Stimulated activated memory B cell treated with anti-CD40 and anti-IgM and Interleukin-4, amounts not matched to agents 10 μg/mL and 1 μg/mL and 100 μg/mL, for 72 hours (primary cell): ENCODE data around the gene SIGLEC14.
"Not testable (repeated sequence)": the region's sequence is repeated elsewhere in the genome, so short reads cannot be mapped to it uniquely, and the experiment has no call there.

Experiments
- ATAC-seq: fragments of 150-1000 bp; cut with Tn5 transposase; 2 replicates; pipeline ENCODE4 v1.10.0; 2021
- H3K27ac Mint-ChIP-seq: one replicate; pipeline ENCODE4 v1.8.0; 2022; ENCODE audit warnings: mild to moderate bottlenecking, mixed read lengths
- H3K27me3 Mint-ChIP-seq: one replicate; pipeline ENCODE4 v1.8.0; 2022; ENCODE audit warnings: mixed read lengths
- H3K36me3 Mint-ChIP-seq: one replicate; pipeline ENCODE4 v1.8.0; 2022; ENCODE audit warnings: mixed read lengths
- H3K4me1 Mint-ChIP-seq: one replicate; pipeline ENCODE4 v1.8.0; 2022; ENCODE audit warnings: mixed read lengths
- H3K4me3 Mint-ChIP-seq: one replicate; pipeline ENCODE4 v1.8.0; 2022; ENCODE audit warnings: mild to moderate bottlenecking, moderate library complexity, mixed read lengths
- H3K9me3 Mint-ChIP-seq: one replicate; pipeline ENCODE4 v1.8.0; 2022; ENCODE audit warnings: mixed read lengths

SIGLEC14 gene

GRCh38 chr19:51646730-51647129 lies at the start of gene SIGLEC14:
Gene SIGLEC14, minus strand, starts transcription at chr19:51646825. Its CDS starts 66 bp downstream, at chr19:51646759.
- ATAC-seq = peak; percentile 52
- Mint-ChIP-seq H3K4me1 (peaks cover 52% of the 10 kb centered on the region), H3K36me3 (peaks cover 14% of the 10 kb centered on the region), H3K27ac (peak within 1 kb of the TSS; percentile 88), H3K4me3 (peak within 1 kb of the TSS; percentile 82)
- not testable (repeated sequence) for H3K9me3 Mint-ChIP-seq, H3K27me3 Mint-ChIP-seq

GRCh38 chr19:51695702-51696315 lies 49.2 kb upstream of the SIGLEC14 start:
- no peaks in the 10 kb centered on the region for H3K36me3 Mint-ChIP-seq
- H3K4me3 Mint-ChIP-seq = no peak overlapping the region
- peaks cover 3% of the 10 kb centered on the region for H3K9me3 Mint-ChIP-seq
- no peak overlapping the region for H3K27ac Mint-ChIP-seq
- no peak for ATAC-seq
- H3K27me3 Mint-ChIP-seq = peaks cover 46% of the 10 kb centered on the region
- peaks cover 9% of the 10 kb centered on the region for H3K4me1 Mint-ChIP-seq

- Mint-ChIP-seq H3K36me3 (no peaks in the 10 kb centered on the region), H3K9me3 (no peaks in the 10 kb centered on the region), H3K4me3 (no peak overlapping the region), H3K27ac (no peak overlapping the region), H3K4me1 (peaks cover 12% of the 10 kb centered on the region), H3K27me3 (peaks cover 47% of the 10 kb centered on the region)
- ATAC-seq = no peak
Measured at GRCh38 chr19:51695088-51695487, 48.5 kb upstream of the SIGLEC14 start.

GRCh38 chr19:51694318-51695085 lies 47.9 kb upstream of the SIGLEC14 start:
- Mint-ChIP-seq H3K4me3 (no peak overlapping the region), H3K4me1 (peaks cover 17% of the 10 kb centered on the region), H3K27me3 (peaks cover 53% of the 10 kb centered on the region), H3K36me3 (no peaks in the 10 kb centered on the region), H3K27ac (no peak overlapping the region), H3K9me3 (no peaks in the 10 kb centered on the region)
- no peak for ATAC-seq

GRCh38 chr19:51693819-51694218 lies 47.2 kb upstream of the SIGLEC14 start:
- H3K27me3 Mint-ChIP-seq = peaks cover 56% of the 10 kb centered on the region
- H3K4me1 Mint-ChIP-seq = peaks cover 19% of the 10 kb centered on the region
- H3K27ac Mint-ChIP-seq = no peak overlapping the region
- H3K9me3 Mint-ChIP-seq = no peaks in the 10 kb centered on the region
- no peak for ATAC-seq
- H3K4me3 Mint-ChIP-seq = no peak overlapping the region
- H3K36me3 Mint-ChIP-seq = peaks cover under 1% of the 10 kb centered on the region

- no peak for ATAC-seq
- peaks cover 24% of the 10 kb centered on the region for H3K4me1 Mint-ChIP-seq
Measured at GRCh38 chr19:51693260-51693659, 46.6 kb upstream of the SIGLEC14 start, which contains the start of gene SPACA6. Gene SPACA6, plus strand, starts transcription at chr19:51693330. Its CDS starts 197 bp downstream, at chr19:51693527.

GRCh38 chr19:51692468-51692867 lies 45.8 kb upstream of the SIGLEC14 start:
- ATAC-seq = no peak
- H3K9me3 Mint-ChIP-seq = no peaks in the 10 kb centered on the region
- H3K27me3 Mint-ChIP-seq = peaks cover 70% of the 10 kb centered on the region
- H3K27ac Mint-ChIP-seq = no peak overlapping the region
- peaks cover 26% of the 10 kb centered on the region for H3K4me1 Mint-ChIP-seq
- H3K36me3 Mint-ChIP-seq = peaks cover 6% of the 10 kb centered on the region
- H3K4me3 Mint-ChIP-seq = no peak overlapping the region

More at GRCh38 chr19:51693260-51693659, 46.6 kb upstream of the SIGLEC14 start, which contains the start of gene SPACA6:
- no peak within 1 kb of the TSS for H3K27ac Mint-ChIP-seq
- H3K4me3 Mint-ChIP-seq = no peak within 1 kb of the TSS
- H3K36me3 Mint-ChIP-seq = peaks cover 6% of the 10 kb centered on the region
- H3K9me3 Mint-ChIP-seq = no peaks in the 10 kb centered on the region
- H3K27me3 Mint-ChIP-seq = peaks cover 62% of the 10 kb centered on the region

GRCh38 chr19:51691584-51692428 lies 45.2 kb upstream of the SIGLEC14 start:
- Mint-ChIP-seq H3K27ac (no peak overlapping the region), H3K27me3 (peaks cover 76% of the 10 kb centered on the region), H3K36me3 (peaks cover 6% of the 10 kb centered on the region), H3K4me3 (no peak overlapping the region), H3K4me1 (peaks cover 26% of the 10 kb centered on the region), H3K9me3 (no peaks in the 10 kb centered on the region)
- ATAC-seq = no peak

GRCh38 chr19:51691074-51691583 lies 44.5 kb upstream of the SIGLEC14 start:
- peaks cover 26% of the 10 kb centered on the region for H3K4me1 Mint-ChIP-seq
- peaks cover 6% of the 10 kb centered on the region for H3K36me3 Mint-ChIP-seq
- no peak for ATAC-seq
- no peak overlapping the region for H3K4me3 Mint-ChIP-seq
- H3K27me3 Mint-ChIP-seq = peaks cover 79% of the 10 kb centered on the region
- no peak overlapping the region for H3K27ac Mint-ChIP-seq
- H3K9me3 Mint-ChIP-seq = no peaks in the 10 kb centered on the region

GRCh38 chr19:51690454-51691073 lies 43.9 kb upstream of the SIGLEC14 start:
- peak; percentile 54 for ATAC-seq
- Mint-ChIP-seq H3K9me3 (no peaks in the 10 kb centered on the region), H3K27ac (no peak overlapping the region), H3K27me3 (peaks cover 79% of the 10 kb centered on the region), H3K36me3 (peaks cover 6% of the 10 kb centered on the region), H3K4me1 (peaks cover 26% of the 10 kb centered on the region), H3K4me3 (peak overlapping the region; percentile 57)

- no peak overlapping the region for H3K27ac Mint-ChIP-seq
- peaks cover 26% of the 10 kb centered on the region for H3K4me1 Mint-ChIP-seq
- ATAC-seq = no peak
- H3K27me3 Mint-ChIP-seq = peaks cover 82% of the 10 kb centered on the region
- H3K36me3 Mint-ChIP-seq = peaks cover 6% of the 10 kb centered on the region
- peak overlapping the region; percentile 57 for H3K4me3 Mint-ChIP-seq
- peaks cover 2% of the 10 kb centered on the region for H3K9me3 Mint-ChIP-seq
Measured at GRCh38 chr19:51689751-51690453, 43.3 kb upstream of the SIGLEC14 start.

- H3K36me3 Mint-ChIP-seq = peaks cover 6% of the 10 kb centered on the region
- peaks cover 26% of the 10 kb centered on the region for H3K4me1 Mint-ChIP-seq
- peaks cover 79% of the 10 kb centered on the region for H3K27me3 Mint-ChIP-seq
- H3K9me3 Mint-ChIP-seq = peaks cover 5% of the 10 kb centered on the region
- ATAC-seq = peak; percentile 11
- H3K4me3 Mint-ChIP-seq = peak overlapping the region; percentile 68
- H3K27ac Mint-ChIP-seq = peak overlapping the region; percentile 31
Measured at GRCh38 chr19:51688671-51689571, 42.3 kb upstream of the SIGLEC14 start.
